Thyroid gland (tissue), 4 donors: ENCODE results near the gene CSNK1D.

ENCODE experiments used
- POLR2A ChIP-seq, 2 donors: fragments of 450-650 bp; IDR thresholded peaks; one replicate each; pipeline ENCODE4 v1.6.1; 2017; ENCODE audit warnings: antibody characterized with exemption in 2 of 2, mild to moderate bottlenecking in 2 of 2, moderate library complexity in 1 of 2
- TF ChIP-seq, protein P1 (sequence below), 6 experiments: fragments of 200-600 bp in 3 of 6; fragments of 450-650 bp in 3 of 6; sonication (generic) in 3 of 6; IDR thresholded peaks; one replicate each; pipeline ENCODE4 v1.5.1; 2016 to 2019; ENCODE audit warnings: antibody characterized with exemption in 6 of 6, mild to moderate bottlenecking in 2 of 6, inconsistent platforms in 1 of 6, moderate library complexity in 1 of 6

DNA sequence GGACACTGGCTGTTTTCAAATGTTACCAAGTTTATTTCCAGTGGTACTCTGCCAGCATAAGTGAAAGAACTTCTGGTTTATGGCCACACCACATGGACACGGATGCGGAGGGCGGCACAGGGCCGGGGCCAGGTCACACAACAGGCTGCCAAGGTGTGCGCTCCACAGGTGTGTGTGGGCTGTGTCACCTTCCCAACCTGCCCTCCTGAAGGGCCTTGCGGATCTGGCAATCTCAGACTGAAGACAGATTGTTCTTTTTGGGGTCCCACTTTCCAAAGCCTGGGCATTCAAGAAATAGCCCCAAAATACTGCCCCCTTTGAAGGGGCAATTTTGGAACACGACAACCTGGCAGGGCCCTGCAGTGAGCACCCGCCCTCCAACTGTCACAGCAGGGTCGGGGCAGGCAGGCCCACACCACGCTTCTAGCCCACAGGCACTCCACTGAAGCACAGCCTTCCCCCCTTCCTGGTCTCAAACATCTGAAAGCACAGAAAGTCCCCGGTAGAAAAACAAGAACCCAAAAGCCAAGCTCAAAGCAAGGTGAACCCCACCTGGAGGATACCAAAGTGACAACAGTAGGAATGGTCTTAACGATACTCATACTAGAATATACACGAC is 3.5 kb downstream of the CSNK1D start:
- TF ChIP-seq, protein P1, sequence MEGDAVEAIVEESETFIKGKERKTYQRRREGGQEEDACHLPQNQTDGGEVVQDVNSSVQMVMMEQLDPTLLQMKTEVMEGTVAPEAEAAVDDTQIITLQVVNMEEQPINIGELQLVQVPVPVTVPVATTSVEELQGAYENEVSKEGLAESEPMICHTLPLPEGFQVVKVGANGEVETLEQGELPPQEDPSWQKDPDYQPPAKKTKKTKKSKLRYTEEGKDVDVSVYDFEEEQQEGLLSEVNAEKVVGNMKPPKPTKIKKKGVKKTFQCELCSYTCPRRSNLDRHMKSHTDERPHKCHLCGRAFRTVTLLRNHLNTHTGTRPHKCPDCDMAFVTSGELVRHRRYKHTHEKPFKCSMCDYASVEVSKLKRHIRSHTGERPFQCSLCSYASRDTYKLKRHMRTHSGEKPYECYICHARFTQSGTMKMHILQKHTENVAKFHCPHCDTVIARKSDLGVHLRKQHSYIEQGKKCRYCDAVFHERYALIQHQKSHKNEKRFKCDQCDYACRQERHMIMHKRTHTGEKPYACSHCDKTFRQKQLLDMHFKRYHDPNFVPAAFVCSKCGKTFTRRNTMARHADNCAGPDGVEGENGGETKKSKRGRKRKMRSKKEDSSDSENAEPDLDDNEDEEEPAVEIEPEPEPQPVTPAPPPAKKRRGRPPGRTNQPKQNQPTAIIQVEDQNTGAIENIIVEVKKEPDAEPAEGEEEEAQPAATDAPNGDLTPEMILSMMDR (IDR thresholded peaks at IDR 0.05): no peak
- no peak for TF ChIP-seq POLR2A (IDR thresholded peaks at IDR 0.05)
